AG09319 (cell line): ENCODE results near the gene IQGAP1.

Source experiments
- DNase-seq: peaks from one replicate; pipeline ENCODE4 v3.0.0-alpha.2; 2010; ENCODE audit warnings: low read depth; ENCODE audit errors: extremely low read depth
- CTCF ChIP-seq: IDR thresholded peaks from 2 replicates; pipeline ENCODE4 v1.5.1; 2011; ENCODE audit warnings: low read depth, mild to moderate bottlenecking, inconsistent platforms, low read length, moderate library complexity

IQGAP1 gene

GRCh38 chr15:90427185-90427584 lies 39.1 kb downstream of the IQGAP1 start:
- TF ChIP-seq CTCF: no peak
- no peak for DNase-seq

- DNase-seq: no peak
- TF ChIP-seq CTCF: no peak
Measured at GRCh38 chr15:90432253-90432652, 44.2 kb downstream of the IQGAP1 start.

GRCh38 chr15:90435652-90436337 lies 47.8 kb downstream of the IQGAP1 start:
- TF ChIP-seq CTCF: no peak
- no peak for DNase-seq

- DNase-seq: no peak
- TF ChIP-seq CTCF: no peak
Measured at GRCh38 chr15:90436952-90437351, 48.9 kb downstream of the IQGAP1 start.

- no peak for DNase-seq
- TF ChIP-seq CTCF: no peak
Measured at GRCh38 chr15:90437516-90437915, 49.5 kb downstream of the IQGAP1 start.

- no peak for DNase-seq
- TF ChIP-seq CTCF: no peak
Measured at GRCh38 chr15:90439946-90440345, 51.9 kb downstream of the IQGAP1 start.

- no peak for TF ChIP-seq CTCF
- no peak for DNase-seq
Measured at GRCh38 chr15:90441027-90441426, 53.0 kb downstream of the IQGAP1 start.
